Activated CD4-positive, CD25-positive, alpha-beta regulatory T cell treated with anti-CD3 and anti-CD28 coated beads, Interleukin-2, amount 50 U/mL, for 16 hours (primary cell): Measurements from ENCODE around the gene PRSS12.
"Not testable (repeated sequence)": the region's sequence is repeated elsewhere in the genome, so short reads cannot be mapped to it uniquely, and the experiment has no call there.

Source experiments
- DNase-seq: peaks from one replicate; pipeline ENCODE4 v3.0.0-alpha.2; 2020; ENCODE audit warnings: low read depth, low spot score

PRSS12 gene

DNA sequence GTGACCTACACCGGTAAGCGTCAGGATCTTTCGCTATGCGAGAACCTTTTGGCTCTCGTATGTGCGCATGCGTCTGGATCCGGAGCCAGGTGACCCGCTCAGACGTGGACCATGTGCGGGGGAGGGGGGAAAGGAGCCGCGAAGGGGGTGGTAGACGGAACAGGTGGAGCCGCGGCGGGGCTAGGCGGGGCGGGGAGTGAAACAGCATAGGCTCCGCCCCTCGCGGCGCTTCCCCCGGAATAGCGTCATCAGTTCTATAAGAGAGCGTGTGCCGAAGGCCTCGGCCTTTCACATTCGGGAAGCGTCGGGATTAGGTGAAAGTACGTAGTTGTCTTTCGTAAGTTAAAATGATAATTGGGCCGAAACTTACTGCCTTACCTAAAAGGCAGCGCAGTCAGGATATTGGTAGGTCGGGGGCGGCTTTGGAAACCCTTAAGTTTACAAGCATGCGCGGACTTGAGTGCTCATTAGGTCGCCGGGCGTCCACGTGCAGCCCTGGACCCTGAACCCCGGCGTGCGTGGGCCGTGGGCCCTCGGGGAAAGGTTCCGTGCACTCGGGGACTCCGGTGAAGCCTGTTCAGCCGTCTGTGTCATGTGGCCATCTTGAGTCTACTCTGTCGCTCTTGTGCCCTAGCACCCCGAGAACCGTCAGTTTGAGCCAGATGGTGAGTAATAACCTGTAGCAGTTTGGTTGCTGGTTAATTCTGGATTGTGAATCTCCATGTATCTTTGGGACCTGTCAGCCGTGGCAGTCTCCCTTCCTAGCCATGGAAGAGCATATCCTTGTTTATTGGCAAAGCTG lies 74.1 kb downstream of the PRSS12 start:
- peak; percentile 98 for DNase-seq

DNA sequence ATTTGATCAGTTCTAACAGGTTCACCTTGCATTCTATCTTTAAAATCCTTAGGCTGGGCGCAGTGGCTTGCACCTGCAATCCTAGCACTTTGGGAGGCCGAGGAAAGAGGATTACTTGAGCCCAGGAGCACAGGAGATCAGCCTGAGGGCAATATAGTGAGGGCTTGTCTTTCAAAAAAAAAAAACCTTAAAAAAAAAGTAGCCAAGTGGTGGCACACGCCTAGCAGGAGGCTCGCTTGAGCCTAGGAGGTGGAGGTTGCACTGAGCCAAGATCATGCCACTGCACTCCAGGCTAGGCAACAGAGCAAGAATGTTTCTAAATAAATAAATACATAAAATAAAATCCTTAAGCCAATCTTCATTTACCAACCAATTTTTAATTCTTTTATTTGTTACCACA lies 75.6 kb downstream of the PRSS12 start:
- DNase-seq = no peak

DNA sequence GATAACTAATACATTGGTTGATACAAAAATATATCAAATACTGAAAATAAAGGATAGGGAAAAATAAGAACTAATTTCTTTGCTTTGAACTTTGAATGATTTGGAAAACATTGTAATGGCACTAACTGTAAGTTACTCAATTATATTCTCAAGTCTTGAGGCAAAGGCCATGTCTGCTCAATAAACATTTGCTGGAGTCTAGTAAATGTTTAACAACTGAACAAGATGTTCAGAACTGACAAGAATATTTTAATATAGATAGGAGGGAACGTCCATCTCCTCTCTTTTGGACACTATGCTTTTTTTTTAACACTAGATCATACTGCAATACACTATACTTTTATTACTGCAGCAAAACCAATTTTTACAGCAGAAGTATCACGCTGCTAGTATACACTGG lies 76.2 kb downstream of the PRSS12 start:
- DNase-seq = no peak

DNA sequence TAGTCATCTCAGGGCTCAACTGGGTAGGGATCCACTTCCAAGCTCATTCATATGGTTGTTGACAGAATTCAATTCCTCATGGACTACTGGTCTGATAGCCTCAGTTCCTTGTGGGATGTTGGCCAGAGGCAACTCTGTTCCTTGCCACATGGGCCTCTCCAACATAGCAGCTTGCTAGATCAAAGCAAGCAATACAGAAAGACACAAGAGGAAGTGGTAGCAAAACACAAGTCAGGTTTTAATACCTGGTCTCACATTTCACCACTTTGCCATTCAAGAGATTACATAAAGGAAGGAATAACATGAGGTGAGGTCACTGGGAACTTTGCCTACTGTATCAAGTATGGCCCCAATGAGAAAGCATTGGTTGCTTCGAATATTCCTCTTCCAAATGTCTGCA lies 79.2 kb downstream of the PRSS12 start:
- no peak for DNase-seq

DNA sequence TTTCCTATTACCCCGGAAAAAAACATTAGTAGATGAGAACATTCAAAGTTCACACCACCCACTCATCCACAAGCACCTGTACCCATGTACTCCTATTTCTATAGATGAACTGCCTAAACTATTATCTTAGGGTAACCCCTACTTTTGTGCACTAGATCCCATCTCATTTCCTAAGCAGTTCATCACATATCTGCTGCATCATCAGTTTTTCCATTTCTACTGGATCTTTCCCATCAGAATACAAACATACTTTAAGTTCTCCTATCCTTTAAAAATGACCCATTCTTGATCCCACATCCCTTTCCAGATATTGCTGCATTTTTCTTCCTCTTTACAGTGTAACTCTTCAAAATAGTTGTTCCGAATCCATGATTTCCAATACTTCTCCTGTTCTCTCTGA lies 81.0 kb downstream of the PRSS12 start:
- DNase-seq = no peak

DNA sequence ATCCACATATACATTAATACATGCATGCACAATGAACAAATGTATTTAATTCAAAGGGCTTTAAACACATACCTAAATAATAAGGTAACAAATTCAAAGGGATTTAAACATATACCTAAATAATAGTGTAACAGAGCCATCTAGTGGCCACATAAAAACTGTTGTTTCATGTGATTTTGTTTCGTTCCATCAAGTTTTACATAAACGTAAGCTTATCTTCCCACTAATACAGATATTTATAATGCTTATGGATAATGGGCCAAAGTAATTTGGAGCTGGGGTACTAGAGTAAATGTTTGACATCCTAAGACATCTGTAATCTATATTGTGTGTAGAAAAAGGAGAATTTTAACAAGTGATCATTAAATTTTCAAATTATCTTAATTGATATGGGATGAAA lies 82.3 kb downstream of the PRSS12 start:
- no peak for DNase-seq

DNA sequence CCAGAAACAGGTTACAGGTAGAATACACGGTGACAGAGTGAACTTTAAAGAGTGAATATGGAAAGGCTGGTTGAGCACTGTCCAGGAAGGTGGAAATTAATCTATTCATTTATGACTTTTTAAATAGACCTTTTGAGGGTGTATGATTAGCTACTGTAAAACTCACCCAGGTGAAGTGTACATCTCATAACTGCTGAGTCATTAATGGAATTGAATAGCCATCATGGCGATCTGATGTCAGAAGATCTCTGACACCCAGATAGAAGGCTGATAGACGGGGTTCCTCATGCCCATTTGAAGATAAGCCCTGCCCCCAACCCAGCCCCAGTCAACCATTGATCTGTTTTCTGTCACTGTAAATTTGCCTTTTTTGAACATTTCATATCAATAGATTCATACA lies 84.0 kb downstream of the PRSS12 start:
- no peak for DNase-seq

DNA sequence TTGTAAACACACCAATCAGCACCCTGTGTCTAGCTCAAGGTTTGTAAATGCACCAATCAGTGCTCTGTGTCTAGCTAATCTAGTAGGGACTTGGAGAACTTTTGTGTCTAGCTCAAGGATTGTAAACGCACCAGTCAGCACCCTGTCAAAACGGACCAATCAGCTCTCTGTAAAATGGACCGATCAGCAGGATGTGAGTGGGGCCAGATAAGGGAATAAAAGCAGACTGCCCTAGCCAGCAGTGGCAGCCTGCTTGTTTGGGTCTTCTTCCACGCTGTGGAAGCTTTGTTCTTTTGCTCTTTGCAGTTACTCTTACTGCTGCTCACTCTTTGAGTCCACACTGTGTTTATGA lies 86.7 kb downstream of the PRSS12 start:
- DNase-seq = not testable (repeated sequence)

DNA sequence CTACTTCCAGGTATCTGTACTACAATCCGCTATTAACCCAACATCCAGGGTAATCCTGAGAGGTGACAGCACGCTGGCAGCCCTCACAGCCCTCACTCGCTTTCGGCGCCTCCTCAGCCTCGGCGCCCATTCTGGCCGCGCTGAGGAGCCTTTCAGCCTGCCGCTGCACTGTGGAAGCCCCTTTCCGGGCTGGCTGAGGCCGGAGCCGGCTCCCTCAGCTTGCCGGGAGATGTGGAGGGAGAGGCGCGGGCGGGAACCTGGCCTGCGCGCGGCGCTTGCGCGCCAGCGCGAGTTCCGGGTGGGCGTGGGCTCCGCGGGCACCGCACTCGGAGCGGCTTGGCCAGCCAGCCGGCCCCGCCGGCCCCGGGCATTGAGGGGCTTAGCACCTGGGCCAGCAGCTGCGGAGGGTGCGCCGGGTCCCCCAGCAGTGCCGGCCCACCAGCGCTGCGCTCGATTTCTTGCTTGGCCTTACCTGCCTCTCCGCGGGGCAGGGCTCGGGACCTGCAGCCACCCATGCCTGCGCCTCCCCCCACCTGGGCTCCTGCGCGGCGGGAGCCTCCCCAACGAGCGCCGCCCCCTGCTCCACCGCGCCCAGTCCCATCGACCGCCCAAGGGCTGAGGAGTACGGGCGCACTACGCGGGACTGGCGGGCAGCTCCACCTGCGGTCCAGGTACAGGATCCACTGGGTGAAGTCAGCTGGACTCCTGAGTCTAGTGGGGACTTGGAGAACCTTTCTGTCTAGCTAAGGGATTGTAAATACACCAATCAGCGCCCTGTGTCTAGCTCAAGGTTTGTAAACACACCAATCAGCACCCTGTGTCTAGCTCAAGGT lies 87.3 kb downstream of the PRSS12 start:
- DNase-seq = no peak

DNA sequence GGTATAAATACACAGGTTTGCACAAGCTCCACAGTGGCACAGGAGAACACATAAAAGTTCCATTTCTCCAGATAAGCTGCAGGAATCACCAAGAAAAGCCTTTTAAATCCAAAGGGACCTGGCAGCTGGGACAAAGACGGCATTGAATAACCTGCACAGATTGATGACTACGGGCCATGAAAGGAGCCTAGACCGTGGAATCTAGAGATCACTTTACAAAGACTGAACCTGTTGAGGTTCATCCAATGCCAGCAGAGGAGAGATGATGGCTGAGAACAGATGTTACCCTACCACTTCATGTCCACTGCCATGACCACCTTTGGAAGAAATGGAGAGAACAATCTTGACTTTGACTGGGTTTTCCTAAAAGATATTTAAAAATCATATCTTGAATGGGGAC lies 88.7 kb downstream of the PRSS12 start:
- DNase-seq = no peak

DNA sequence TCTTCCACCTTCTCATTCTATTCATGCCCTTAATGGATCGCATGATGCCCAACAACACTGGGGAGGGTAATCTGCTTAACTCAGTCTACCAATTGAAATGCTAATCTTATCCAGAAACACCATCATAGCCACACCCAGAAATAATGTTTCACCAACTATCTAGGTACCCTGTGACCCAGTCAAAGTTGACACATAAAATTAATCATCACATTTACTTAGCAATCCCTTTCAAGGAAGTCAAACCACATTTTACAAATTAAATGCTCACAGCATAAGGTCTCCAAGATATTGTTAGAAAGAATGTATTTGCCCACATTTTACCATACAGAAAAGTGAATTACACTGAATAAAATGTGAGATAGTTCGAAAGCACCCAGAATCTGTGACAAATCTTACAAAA lies 92.5 kb downstream of the PRSS12 start:
- DNase-seq = no peak

DNA sequence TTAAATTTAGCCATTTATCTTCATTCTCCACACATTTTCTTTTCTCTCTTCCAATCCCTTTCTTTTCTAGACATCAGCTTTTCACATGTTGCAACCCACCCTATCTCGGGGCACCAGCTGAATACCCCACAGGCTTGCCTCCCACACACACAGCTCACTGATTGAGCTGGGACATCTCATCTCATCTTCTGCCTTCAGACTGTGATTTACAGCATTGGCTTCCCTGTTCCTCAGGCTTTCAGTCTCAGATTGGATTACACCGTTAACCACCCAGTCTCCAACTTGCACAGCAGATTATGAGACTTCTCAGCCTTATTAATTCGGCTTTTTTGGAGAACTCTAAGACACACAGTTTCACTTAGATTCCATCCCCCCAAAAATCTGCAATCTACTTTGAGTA lies 93.7 kb downstream of the PRSS12 start:
- no peak for DNase-seq

DNA sequence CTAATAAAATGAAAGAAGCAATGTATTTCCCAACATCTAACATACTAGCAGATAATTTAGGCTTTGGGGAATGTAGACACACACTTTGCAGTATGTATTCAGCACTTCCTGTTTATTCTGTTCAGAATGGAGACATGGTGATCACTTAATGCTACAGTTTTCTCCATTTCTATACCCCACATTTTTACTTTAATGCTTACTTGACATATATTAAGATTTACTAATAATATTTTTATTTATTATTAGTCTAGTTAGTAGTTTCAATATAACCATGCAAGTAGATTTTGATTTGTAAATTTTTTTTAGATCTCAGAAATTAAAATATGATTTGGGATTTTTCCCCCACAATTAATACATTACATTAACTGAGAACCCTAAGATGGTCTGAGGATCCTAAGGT lies 98.4 kb downstream of the PRSS12 start:
- no peak for DNase-seq

DNA sequence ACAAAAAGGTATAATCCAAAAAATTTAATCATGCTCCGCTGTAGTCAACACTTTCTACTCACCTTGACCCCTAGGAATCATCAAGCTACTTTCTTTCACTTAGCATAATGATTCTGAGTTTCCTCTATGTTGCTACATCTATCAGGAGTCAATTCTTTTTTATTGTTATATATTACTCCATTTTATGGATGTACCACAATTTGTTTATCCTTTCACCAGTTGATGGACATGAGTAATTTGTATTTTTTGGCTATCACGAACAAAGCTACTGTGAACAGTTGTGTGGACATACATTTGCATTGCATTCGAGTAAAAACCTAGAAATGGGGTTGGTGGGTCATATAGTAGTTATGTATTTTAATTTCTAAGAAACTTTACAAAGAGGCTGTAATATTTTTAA lies 102.9 kb downstream of the PRSS12 start:
- no peak for DNase-seq

DNA sequence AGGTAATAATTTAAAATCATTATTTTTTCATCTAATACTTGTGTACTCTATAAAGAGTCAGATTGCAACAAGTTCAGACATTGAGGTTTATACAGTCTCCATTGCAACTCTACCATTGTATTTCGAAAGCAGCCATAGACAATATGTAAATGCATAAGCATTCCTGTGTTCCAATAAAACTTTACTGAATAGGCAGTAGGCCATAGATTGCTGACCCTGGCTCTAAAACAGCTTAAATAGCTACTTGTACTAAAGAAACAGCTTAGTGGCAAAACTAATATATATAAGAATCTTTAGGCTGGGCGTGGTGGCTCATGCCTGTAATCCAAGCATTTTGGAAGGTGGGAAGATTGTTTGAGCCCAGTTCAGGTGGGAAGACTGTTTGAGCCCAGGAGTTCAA lies 115.3 kb downstream of the PRSS12 start:
- no peak for DNase-seq

DNA sequence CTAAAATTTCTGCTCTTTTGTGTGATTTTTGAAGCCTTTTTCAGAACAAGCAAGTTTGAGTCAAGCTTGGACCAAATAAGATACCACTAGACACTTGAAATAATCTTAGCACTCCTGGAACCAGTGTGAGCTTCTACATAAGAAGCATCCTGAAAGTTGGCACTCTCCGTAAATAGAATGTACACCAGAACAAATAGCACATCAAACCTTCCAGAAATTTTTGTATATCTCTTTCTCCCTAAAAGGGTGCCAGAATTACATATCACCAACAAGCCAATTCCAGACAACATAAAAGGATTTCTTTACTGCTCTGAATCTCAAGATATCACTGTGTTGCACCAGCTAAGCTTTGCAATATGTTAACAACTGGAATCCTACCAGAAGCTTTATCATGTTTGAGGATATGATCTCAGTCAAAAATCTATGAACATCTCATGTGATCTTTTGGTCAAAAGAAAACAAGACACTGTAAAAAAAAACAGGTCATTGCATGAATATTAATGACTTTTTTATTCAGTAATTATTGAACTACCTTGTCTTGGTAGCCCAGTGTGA lies 117.2 kb downstream of the PRSS12 start:
- DNase-seq = no peak
